Activated T-cell treated with anti-CD3 and anti-CD28 coated beads, Interleukin-2, amount 50 U/mL, for 4 hours (primary cell): ENCODE measurements around the gene TEF. TPM values are rescaled to one million over a fixed set of nuclear protein-coding genes. Genes with fewer than 3 reads are reported as not detected.

Source experiments
- ATAC-seq, 2 donors: fragments of 200-7000 bp; cut with Tn5 transposase; one replicate each; pipeline ENCODE4 v1.10.0; 2021
- DNase-seq: peaks from one replicate; pipeline ENCODE4 v3.0.0-alpha.2; 2020
- H3K27me3 Mint-ChIP-seq: one replicate; pipeline ENCODE4 v1.8.0; 2021; ENCODE audit warnings: low read depth, mixed read lengths
- H3K36me3 Mint-ChIP-seq: one replicate; pipeline ENCODE4 v1.8.0; 2022; ENCODE audit warnings: mixed read lengths; ENCODE audit not compliant: insufficient read depth
- H3K4me1 Mint-ChIP-seq: one replicate; pipeline ENCODE4 v1.8.0; 2021; ENCODE audit warnings: low read depth, mixed read lengths
- H3K4me3 Mint-ChIP-seq: one replicate; pipeline ENCODE4 v1.8.0; 2021; ENCODE audit warnings: mild to moderate bottlenecking, moderate library complexity, mixed read lengths
- H3K9me3 Mint-ChIP-seq: one replicate; pipeline ENCODE4 v1.8.0; 2021; ENCODE audit warnings: mixed read lengths
- total RNA-seq, 3 donors: library from RNA; stranded (reverse); gene quantifications; one replicate each; pipeline ENCODE4 v1.2.1, GENCODE V29; 2021

Gene TEF
- total RNA-seq, 3 donors from 2014 or later, result 2.9 to 3.6 (median 3.0) TPM

GRCh38 chr22:41347066-41347859 lies 34.5 kb upstream of the TEF start:
- Mint-ChIP-seq H3K36me3 (peaks cover 35% of the 10 kb centered on the region), H3K4me3 (no peak overlapping the region), H3K27me3 (no peaks in the 10 kb centered on the region), H3K9me3 (no peaks in the 10 kb centered on the region), H3K4me1 (no peaks in the 10 kb centered on the region)
- no peak for DNase-seq
- ATAC-seq, result no peak

GRCh38 chr22:41348964-41349484 lies 32.7 kb upstream of the TEF start:
- H3K4me3 Mint-ChIP-seq, result no peak overlapping the region
- no peaks in the 10 kb centered on the region for H3K9me3 Mint-ChIP-seq
- H3K27me3 Mint-ChIP-seq, result no peaks in the 10 kb centered on the region
- H3K4me1 Mint-ChIP-seq, result no peaks in the 10 kb centered on the region
- peaks cover 30% of the 10 kb centered on the region for H3K36me3 Mint-ChIP-seq
- DNase-seq (no peak), ATAC-seq (no peak)

GRCh38 chr22:41350087-41350486 lies 31.7 kb upstream of the TEF start:
- no peak for ATAC-seq
- no peak for DNase-seq
- Mint-ChIP-seq H3K27me3 (no peaks in the 10 kb centered on the region), H3K9me3 (no peaks in the 10 kb centered on the region), H3K4me3 (no peak overlapping the region), H3K36me3 (peaks cover 32% of the 10 kb centered on the region), H3K4me1 (no peaks in the 10 kb centered on the region)

- no peak for DNase-seq
- H3K4me3 Mint-ChIP-seq, result no peak overlapping the region
- peaks cover 32% of the 10 kb centered on the region for H3K36me3 Mint-ChIP-seq
- no peak for ATAC-seq
- no peaks in the 10 kb centered on the region for H3K27me3 Mint-ChIP-seq
- H3K4me1 Mint-ChIP-seq, result no peaks in the 10 kb centered on the region
- H3K9me3 Mint-ChIP-seq, result no peaks in the 10 kb centered on the region
These were observed 30.7 kb upstream of the TEF start for GRCh38 chr22:41351011-41351410.

- H3K4me3 Mint-ChIP-seq, result no peak overlapping the region
- H3K27me3 Mint-ChIP-seq, result no peaks in the 10 kb centered on the region
- H3K4me1 Mint-ChIP-seq, result no peaks in the 10 kb centered on the region
- DNase-seq (no peak), ATAC-seq (no peak)
- H3K9me3 Mint-ChIP-seq, result no peaks in the 10 kb centered on the region
- peaks cover 32% of the 10 kb centered on the region for H3K36me3 Mint-ChIP-seq
These were observed 29.7 kb upstream of the TEF start for GRCh38 chr22:41352058-41352457.

GRCh38 chr22:41353862-41354575 lies 27.7 kb upstream of the TEF start:
- Mint-ChIP-seq H3K36me3 (peaks cover 23% of the 10 kb centered on the region), H3K4me3 (no peak overlapping the region), H3K4me1 (no peaks in the 10 kb centered on the region), H3K9me3 (no peaks in the 10 kb centered on the region), H3K27me3 (no peaks in the 10 kb centered on the region)
- ATAC-seq (no peak), DNase-seq (no peak)

- no peaks in the 10 kb centered on the region for H3K27me3 Mint-ChIP-seq
- ATAC-seq (no peak), DNase-seq (no peak)
- no peak overlapping the region for H3K4me3 Mint-ChIP-seq
- no peaks in the 10 kb centered on the region for H3K4me1 Mint-ChIP-seq
- H3K36me3 Mint-ChIP-seq, result peaks cover 17% of the 10 kb centered on the region
- H3K9me3 Mint-ChIP-seq, result no peaks in the 10 kb centered on the region
These were observed 26.8 kb upstream of the TEF start for GRCh38 chr22:41354979-41355378.

GRCh38 chr22:41355895-41356294 lies 25.8 kb upstream of the TEF start:
- H3K27me3 Mint-ChIP-seq, result no peaks in the 10 kb centered on the region
- ATAC-seq (no peak), DNase-seq (no peak)
- H3K9me3 Mint-ChIP-seq, result no peaks in the 10 kb centered on the region
- H3K4me3 Mint-ChIP-seq, result no peak overlapping the region
- peaks cover 8% of the 10 kb centered on the region for H3K36me3 Mint-ChIP-seq
- H3K4me1 Mint-ChIP-seq, result no peaks in the 10 kb centered on the region

- Mint-ChIP-seq H3K9me3 (no peaks in the 10 kb centered on the region), H3K4me3 (no peak overlapping the region), H3K4me1 (no peaks in the 10 kb centered on the region), H3K27me3 (no peaks in the 10 kb centered on the region), H3K36me3 (peaks cover 6% of the 10 kb centered on the region)
- ATAC-seq (no peak), DNase-seq (no peak)
These were observed 25.2 kb upstream of the TEF start for GRCh38 chr22:41356430-41357028.

GRCh38 chr22:41357191-41357590 lies 24.6 kb upstream of the TEF start:
- Mint-ChIP-seq H3K4me3 (no peak overlapping the region), H3K9me3 (no peaks in the 10 kb centered on the region), H3K36me3 (peaks cover 4% of the 10 kb centered on the region), H3K27me3 (no peaks in the 10 kb centered on the region), H3K4me1 (no peaks in the 10 kb centered on the region)
- no peak for DNase-seq
- ATAC-seq, result no peak

- Mint-ChIP-seq H3K4me3 (no peak overlapping the region), H3K27me3 (no peaks in the 10 kb centered on the region), H3K9me3 (no peaks in the 10 kb centered on the region), H3K4me1 (no peaks in the 10 kb centered on the region), H3K36me3 (peaks cover 2% of the 10 kb centered on the region)
- ATAC-seq (no peak), DNase-seq (no peak)
These were observed 22.8 kb upstream of the TEF start for GRCh38 chr22:41358927-41359326.

- no peak for ATAC-seq
- no peaks in the 10 kb centered on the region for H3K27me3 Mint-ChIP-seq
- no peak for DNase-seq
- no peaks in the 10 kb centered on the region for H3K4me1 Mint-ChIP-seq
- H3K4me3 Mint-ChIP-seq, result no peak overlapping the region
- H3K36me3 Mint-ChIP-seq, result peaks cover 2% of the 10 kb centered on the region
- H3K9me3 Mint-ChIP-seq, result no peaks in the 10 kb centered on the region
These were observed 22.4 kb upstream of the TEF start for GRCh38 chr22:41359376-41359775.

- Mint-ChIP-seq H3K27me3 (no peaks in the 10 kb centered on the region), H3K36me3 (no peaks in the 10 kb centered on the region), H3K4me1 (no peaks in the 10 kb centered on the region), H3K9me3 (no peaks in the 10 kb centered on the region), H3K4me3 (no peak overlapping the region)
- DNase-seq (no peak), ATAC-seq (no peak)
These were observed 21.6 kb upstream of the TEF start for GRCh38 chr22:41360126-41360525.

GRCh38 chr22:41361716-41362310 lies 19.9 kb upstream of the TEF start:
- Mint-ChIP-seq H3K36me3 (no peaks in the 10 kb centered on the region), H3K4me1 (no peaks in the 10 kb centered on the region), H3K4me3 (no peak overlapping the region), H3K9me3 (no peaks in the 10 kb centered on the region), H3K27me3 (no peaks in the 10 kb centered on the region)
- no peak for DNase-seq
- ATAC-seq, result no peak
